Thyroid gland (tissue), 4 donors: ENCODE results near the gene LPCAT2. TPM values are rescaled to one million over a fixed set of nuclear protein-coding genes. Genes with fewer than 3 reads are reported as not detected.

Experiments used
- DNase-seq, 2 donors: peaks; one replicate each; pipeline ENCODE4 v3.0.0-alpha.2; 2019
- H3K27ac ChIP-seq, 3 donors: fragments of 200-600 bp; sonication (generic); 1 replicate in 2 of 3; 2 replicates in 1 of 3; pipeline ENCODE4 v1.5.1; 2016 to 2019; ENCODE audit warnings: mild to moderate bottlenecking in 1 of 3, moderate library complexity in 1 of 3
- H3K27me3 ChIP-seq: fragments of 200-600 bp; sonication (generic); one replicate; pipeline ENCODE4 v1.5.1; 2019
- H3K36me3 ChIP-seq, 2 donors: fragments of 200-600 bp; sonication (generic); one replicate each; pipeline ENCODE4 v1.5.1; 2016 to 2019
- H3K4me1 ChIP-seq, 2 donors: fragments of 200-600 bp; sonication (generic); one replicate each; pipeline ENCODE4 v1.5.1; 2017 to 2019
- H3K4me3 ChIP-seq, 3 donors: fragments of 200-600 bp; sonication (generic); replicated peaks in 1 of 3; 1 replicate in 2 of 3; 2 replicates in 1 of 3; pipeline ENCODE4 v1.5.1; 2016; ENCODE audit warnings: mild to moderate bottlenecking in 1 of 3
- H3K9me3 ChIP-seq: fragments of 200-600 bp; sonication (generic); one replicate; pipeline ENCODE4 v1.5.1; 2017
- CTCF ChIP-seq, 6 experiments: fragments of 200-600 bp in 3 of 6; fragments of 450-650 bp in 3 of 6; sonication (generic) in 3 of 6; IDR thresholded peaks; one replicate each; pipeline ENCODE4 v1.5.1; 2016 to 2019; ENCODE audit warnings: antibody characterized with exemption in 6 of 6, mild to moderate bottlenecking in 2 of 6, inconsistent platforms in 1 of 6, moderate library complexity in 1 of 6
- POLR2A ChIP-seq, 2 donors: fragments of 450-650 bp; IDR thresholded peaks; one replicate each; pipeline ENCODE4 v1.6.1; 2017; ENCODE audit warnings: antibody characterized with exemption in 2 of 2, mild to moderate bottlenecking in 2 of 2, moderate library complexity in 1 of 2
- WGBS, 2 donors: methylation state at CpG; one replicate each; pipeline ENCODE4 v1.1.5; 2017; 5-methylcytosine and 5-hydroxymethylcytosine counted together
- intact Hi-C: fragments of 100-400 bp; cut with DNase I; formaldehyde crosslinking; loops from one replicate; pipeline ENCODE4 v1.15.1; 2023
- total RNA-seq, 4 donors: library from RNA; depleted of rRNA; stranded (reverse); fragments of >200 nt; gene quantifications; one replicate each; pipeline ENCODE4 v1.2.3, GENCODE V29; 2016

Gene LPCAT2
- total RNA-seq, 4 donors from 2014 or later, result 115 to 274 (median 214) TPM

GRCh38 chr16:55494994-55495421 is 13.9 kb upstream of the LPCAT2 start:
- Histone ChIP-seq H3K36me3 (no peaks in the 10 kb centered on the region), H3K9me3 (no peaks in the 10 kb centered on the region), H3K27me3 (no peaks in the 10 kb centered on the region), H3K4me3 (no peak overlapping the region), H3K27ac (peak overlapping the region in 2 of 3 donors; percentile 78 to 85), H3K4me1 (peaks cover 11 to 38% of the 10 kb centered on the region in 2 donors)
- intact Hi-C loops, result no loop called here
- DNase-seq, result peak; percentile 62 to 66
- TF ChIP-seq CTCF (IDR thresholded peaks at IDR 0.05) (peak in 4 of 6 experiments; percentile 43 to 67 (median 56)), POLR2A (IDR thresholded peaks at IDR 0.05) (no peak)
- WGBS, 2 donors, result 55 to 57% methylated on average over 3 of the region's 3 CpGs

DNA sequence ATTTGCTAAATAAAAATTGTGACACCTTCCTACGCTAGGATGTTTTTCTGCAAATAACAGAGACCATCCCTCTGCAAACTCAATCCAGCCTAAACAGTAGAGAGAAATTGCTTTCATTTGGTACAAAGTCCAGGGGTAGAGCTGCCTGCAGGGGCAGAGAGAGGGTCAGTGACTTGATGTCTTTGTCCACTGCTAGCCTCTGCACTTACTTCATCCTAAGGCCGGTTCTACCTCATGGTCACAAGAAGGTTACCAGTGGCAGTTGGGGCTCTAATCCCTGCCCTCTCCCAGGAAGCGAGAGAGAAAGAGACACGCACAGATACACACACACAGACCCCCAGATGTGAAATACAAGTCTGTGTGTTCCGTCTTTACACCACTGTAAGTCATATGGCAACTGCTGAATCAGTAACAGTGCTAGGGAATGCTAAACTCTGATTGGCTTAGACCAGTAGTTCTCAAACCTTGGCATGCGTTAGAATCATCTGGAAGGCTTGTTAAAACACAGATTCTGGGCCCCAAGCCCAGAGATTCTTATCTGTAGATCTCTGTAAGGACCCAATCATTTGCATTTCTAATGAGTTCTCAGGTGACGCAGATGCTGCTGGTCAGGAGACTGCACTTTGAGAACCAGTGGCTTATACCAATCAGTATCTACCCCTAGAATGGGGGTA is 13.1 kb upstream of the LPCAT2 start:
- intact Hi-C loops, result no loop called here
- H3K4me3 ChIP-seq, result no peak overlapping the region
- DNase-seq, result peak; percentile 81 to 85
- no peaks in the 10 kb centered on the region for H3K9me3 ChIP-seq
- peaks cover 15 to 45% of the 10 kb centered on the region in 2 donors for H3K4me1 ChIP-seq
- H3K36me3 ChIP-seq, result no peaks in the 10 kb centered on the region
- H3K27me3 ChIP-seq, result no peaks in the 10 kb centered on the region
- 39 to 51% methylated on average over 7 of the region's 7 CpGs for WGBS, 2 donors
- H3K27ac ChIP-seq, result peak overlapping the region; percentile 52 to 85 (median 78)
- TF ChIP-seq CTCF (IDR thresholded peaks at IDR 0.05) (no peak), POLR2A (IDR thresholded peaks at IDR 0.05) (no peak)

DNA sequence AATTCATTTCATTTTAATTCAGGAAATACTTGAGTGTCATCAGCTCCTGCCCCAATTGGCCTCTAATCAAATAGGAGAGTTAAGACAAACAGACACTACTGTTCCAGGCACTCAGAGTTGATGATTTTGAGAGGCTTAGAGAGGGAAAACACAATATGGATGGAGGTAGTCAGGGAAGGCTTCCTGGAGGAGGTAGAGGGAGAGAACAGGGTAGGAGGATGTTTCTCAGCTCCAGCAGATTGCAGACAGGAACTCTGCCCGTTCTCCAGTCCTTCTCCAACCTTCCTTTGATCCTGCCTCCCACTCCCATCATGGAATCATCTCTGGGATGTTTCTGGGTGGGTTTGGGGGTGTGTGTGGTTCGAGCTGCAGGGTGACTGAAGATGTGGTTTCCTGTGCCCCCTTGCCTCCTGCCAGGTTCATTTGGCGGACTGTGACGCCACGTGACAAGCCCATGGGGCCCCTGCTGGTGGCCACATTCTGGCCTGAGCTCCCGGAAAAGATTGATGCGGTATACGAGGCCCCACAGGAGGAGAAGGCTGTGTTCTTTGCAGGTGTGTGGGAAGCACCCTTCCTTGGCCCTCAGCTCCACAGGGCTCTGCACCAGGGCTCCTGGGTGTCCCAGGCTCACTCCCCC is 12.2 kb upstream of the LPCAT2 start:
- intact Hi-C loops, result no loop called here
- H3K27ac ChIP-seq, result peak overlapping the region; percentile 45 to 85 (median 78)
- 85 to 90% methylated on average over 8 of the region's 8 CpGs for WGBS, 2 donors
- H3K4me3 ChIP-seq, result no peak overlapping the region
- no peaks in the 10 kb centered on the region for H3K27me3 ChIP-seq
- peaks cover 24 to 54% of the 10 kb centered on the region in 2 donors for H3K4me1 ChIP-seq
- H3K36me3 ChIP-seq, result no peaks in the 10 kb centered on the region
- no peaks in the 10 kb centered on the region for H3K9me3 ChIP-seq
- TF ChIP-seq CTCF (IDR thresholded peaks at IDR 0.05) (no peak), POLR2A (IDR thresholded peaks at IDR 0.05) (no peak)
- no peak for DNase-seq

- Histone ChIP-seq H3K27ac (no peak overlapping the region), H3K9me3 (no peaks in the 10 kb centered on the region), H3K4me3 (no peak overlapping the region), H3K4me1 (peaks cover 33 to 63% of the 10 kb centered on the region in 2 donors), H3K36me3 (no peaks in the 10 kb centered on the region), H3K27me3 (no peaks in the 10 kb centered on the region)
- DNase-seq, result no peak
- 91 to 97% methylated on average over 3 to 5 of the region's 5 CpGs for WGBS, 2 donors
- no peak for TF ChIP-seq CTCF (IDR thresholded peaks at IDR 0.05)
- TF ChIP-seq POLR2A (IDR thresholded peaks at IDR 0.05), result no peak
- intact Hi-C loops, result no loop called here
These were observed 11.3 kb upstream of the LPCAT2 start for GRCh38 chr16:55497558-55497957.

DNA sequence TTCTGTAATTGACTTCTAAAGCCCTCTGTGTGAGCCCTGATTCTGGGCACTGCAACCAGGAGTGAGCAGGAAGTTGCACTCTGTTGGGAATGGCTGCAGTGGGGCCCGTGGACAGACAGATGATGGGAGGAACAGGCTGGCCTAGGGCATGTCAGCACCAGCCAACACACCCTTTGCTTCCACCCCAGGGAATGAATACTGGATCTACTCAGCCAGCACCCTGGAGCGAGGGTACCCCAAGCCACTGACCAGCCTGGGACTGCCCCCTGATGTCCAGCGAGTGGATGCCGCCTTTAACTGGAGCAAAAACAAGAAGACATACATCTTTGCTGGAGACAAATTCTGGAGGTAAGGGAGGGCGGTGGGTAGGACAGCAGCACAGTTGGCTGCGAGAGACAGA is 10.8 kb upstream of the LPCAT2 start:
- H3K4me1 ChIP-seq, result peaks cover 39 to 69% of the 10 kb centered on the region in 2 donors

More for the DNA sequence above, 10.8 kb upstream of the LPCAT2 start:
- TF ChIP-seq POLR2A (IDR thresholded peaks at IDR 0.05), result no peak
- TF ChIP-seq CTCF (IDR thresholded peaks at IDR 0.05), result no peak
- Histone ChIP-seq H3K27me3 (no peaks in the 10 kb centered on the region), H3K9me3 (no peaks in the 10 kb centered on the region), H3K36me3 (no peaks in the 10 kb centered on the region), H3K4me3 (no peak overlapping the region), H3K27ac (no peak overlapping the region)
- intact Hi-C loops, result no loop called here
- no peak for DNase-seq
- WGBS, 2 donors, result 95% methylated on average over 5 to 6 of the region's 6 CpGs
